HCT116 (cell line): ENCODE measurements around the gene CDH13. TPM values are rescaled to one million over a fixed set of nuclear protein-coding genes. Genes with fewer than 3 reads are reported as not detected.

Experiments used
- ATAC-seq: fragments of 200-7000 bp; cut with Tn5 transposase; 2 replicates; pipeline ENCODE4 v1.9.1; 2020; ENCODE audit warnings: mild to moderate bottlenecking, moderate library complexity
- BruUV-seq: library from RNA; stranded (reverse); fragments of 400-500 nt; replicated peaks from 2 replicates; lab custom pipeline; 2021; lab: Mats Ljungman, UMichigan
- CTCF ChIA-PET: fragments of 300-600 bp; sonication (Branson Sonifier 250); formaldehyde crosslinking; loops from one replicate; lab custom pipeline; 2021; ENCODE audit warnings: antibody characterized with exemption; lab: Charles Lee
- POLR2A ChIA-PET: fragments of 300-600, 350-600 bp; sonication (Branson Sonifier 250); formaldehyde crosslinking; loops from one replicate; lab custom pipeline; 2021; ENCODE audit warnings: antibody characterized with exemption; lab: Charles Lee
- RAD21 ChIA-PET, 2 experiments: fragments of 300-600 bp; sonication (Branson Sonifier 250); formaldehyde crosslinking; loops; one replicate each; lab custom pipeline; 2023; ENCODE audit warnings: low total read pairs in 2 of 2; ENCODE audit not compliant: uncharacterized antibody in 2 of 2, unreplicated experiment in 2 of 2, low non-redundant PET in 1 of 2; lab: Charles Lee
- DNase-seq: peaks from one replicate; pipeline ENCODE4 v3.0.0-alpha.2; 2010; ENCODE audit warnings: low read depth, low spot score
- H2AFZ ChIP-seq: fragments of 200-600 bp; shearing (Covaris generic), sonication (generic); 2 replicates; pipeline ENCODE4 v1.6.1; 2017; ENCODE audit warnings: low read depth, mixed run types, mixed read lengths, antibody characterized with exemption, low read length; ENCODE audit not compliant: poor library complexity, severe bottlenecking
- H3K27ac ChIP-seq: 2 replicates; pipeline ENCODE4 v1.5.1; 2012; ENCODE audit warnings: low read depth, low read length
- H3K27me3 ChIP-seq: fragments of 200-600 bp; sonication (generic); 2 replicates; pipeline ENCODE4 v1.6.1; 2016; ENCODE audit warnings: mixed run types, low read length, mixed read lengths; ENCODE audit not compliant: insufficient read depth
- H3K36me3 ChIP-seq, 2 experiments: fragments of 200-500 bp in 1 of 2; fragments of 200-600 bp in 1 of 2; sonication (Bioruptor generic) in 1 of 2; sonication (generic) in 1 of 2; 2 replicates each; pipeline versions ENCODE4 v1.5.1 to v1.6.1; 2014 to 2016; ENCODE audit warnings: low read length in 2 of 2, inconsistent platforms in 1 of 2, mixed read lengths in 1 of 2, mixed run types in 1 of 2; ENCODE audit not compliant: insufficient read depth in 2 of 2, control insufficient read depth in 1 of 2
- H3K4me1 ChIP-seq, 2 experiments: fragments of 200-600 bp in 1 of 2; sonication (generic) in 1 of 2; 2 replicates each; pipeline versions ENCODE4 v1.5.1 to v1.6.1; 2012 to 2017; ENCODE audit warnings: low read length in 2 of 2, inconsistent platforms in 1 of 2, mild to moderate bottlenecking in 1 of 2, mixed read lengths in 1 of 2, mixed run types in 1 of 2, moderate library complexity in 1 of 2; ENCODE audit not compliant: insufficient read depth in 2 of 2, control insufficient read depth in 1 of 2
- H3K4me2 ChIP-seq: fragments of 200-600 bp; sonication (generic); 2 replicates; pipeline ENCODE4 v1.6.1; 2017; ENCODE audit warnings: mixed run types, low read length, mixed read lengths
- H3K4me3 ChIP-seq, 2 experiments: fragments of 200-600 bp in 1 of 2; sonication (generic) in 1 of 2; replicated peaks in 1 of 2; 2 replicates each; pipeline ENCODE4 v1.5.1; 2011 to 2016; ENCODE audit warnings: low read length in 2 of 2, control low read depth in 1 of 2, low read depth in 1 of 2, mild to moderate bottlenecking in 1 of 2, mixed read lengths in 1 of 2, mixed run types in 1 of 2
- H3K79me2 ChIP-seq: fragments of 200-600 bp; sonication (generic); 2 replicates; pipeline ENCODE4 v1.6.1; 2017; ENCODE audit warnings: mild to moderate bottlenecking, mixed run types, low read length, moderate library complexity, mixed read lengths; ENCODE audit not compliant: insufficient read depth
- H3K9ac ChIP-seq: fragments of 200-600 bp; sonication (generic); 2 replicates; pipeline ENCODE4 v1.6.1; 2016; ENCODE audit warnings: low read length, mixed read lengths
- H3K9me2 ChIP-seq: fragments of 200-600 bp; sonication (generic), shearing (Covaris generic); 2 replicates; pipeline ENCODE4 v1.6.1; 2017; ENCODE audit warnings: mixed run types, mild to moderate bottlenecking, moderate library complexity; ENCODE audit not compliant: insufficient read depth
- H3K9me3 ChIP-seq, 2 experiments: fragments of 200-500 bp in 1 of 2; fragments of 200-600 bp in 1 of 2; sonication (Bioruptor generic) in 1 of 2; sonication (generic) in 1 of 2; 2 replicates each; pipeline ENCODE4 v1.6.1; 2014 to 2017; ENCODE audit warnings: low read length in 2 of 2, mixed read lengths in 2 of 2, inconsistent platforms in 1 of 2, low read depth in 1 of 2, mild to moderate bottlenecking in 1 of 2, mixed run types in 1 of 2, moderate library complexity in 1 of 2; ENCODE audit not compliant: control insufficient read depth in 1 of 2, insufficient read depth in 1 of 2
- H4K20me1 ChIP-seq: fragments of 200-600 bp; sonication (generic), shearing (Covaris generic); 2 replicates; pipeline ENCODE4 v1.6.1; 2017; ENCODE audit warnings: mixed run types, mild to moderate bottlenecking, moderate library complexity; ENCODE audit not compliant: insufficient read depth
- CEBPB ChIP-seq: IDR thresholded peaks from 2 replicates; pipeline ENCODE4 v1.6.1; 2012; ENCODE audit warnings: low read depth
- EZH2 ChIP-seq: fragments of 200-600 bp; sonication (generic); IDR thresholded peaks from 2 replicates; pipeline ENCODE4 v1.6.1; 2017; ENCODE audit warnings: antibody characterized with exemption, mixed run types
- EZH2phosphoT487 ChIP-seq: fragments of 200-600 bp; IDR thresholded peaks from 2 replicates; pipeline ENCODE4 v1.6.1; 2018; ENCODE audit warnings: antibody characterized with exemption, borderline replicate concordance
- POLR2AphosphoS5 ChIP-seq: IDR thresholded peaks from 2 replicates; pipeline ENCODE4 v1.6.1; 2011; ENCODE audit warnings: mild to moderate bottlenecking, low read depth, low read length, moderate library complexity
- RAD21 ChIP-seq: IDR thresholded peaks from 2 replicates; pipeline ENCODE4 v1.6.1; 2012; ENCODE audit warnings: low read depth, mild to moderate bottlenecking
- SIN3A ChIP-seq: IDR thresholded peaks from 2 replicates; pipeline ENCODE4 v1.6.1; 2012; ENCODE audit warnings: low read depth
- SP1 ChIP-seq: IDR thresholded peaks from 2 replicates; pipeline ENCODE4 v1.6.1; 2012; ENCODE audit warnings: low read depth
- YY1 ChIP-seq: IDR thresholded peaks from 2 replicates; pipeline ENCODE4 v1.6.1; 2011; ENCODE audit warnings: low read length, low read depth, moderate library complexity, mild to moderate bottlenecking; ENCODE audit not compliant: insufficient replicate concordance; ENCODE audit errors: extremely low read depth
- ZNF274 ChIP-seq: fragments of 200-500 bp; sonication (Bioruptor generic); IDR thresholded peaks from 2 replicates; pipeline ENCODE4 v1.6.1; 2014; ENCODE audit warnings: mild to moderate bottlenecking, low read depth, low read length, inconsistent platforms
- intact Hi-C: fragments of 100-400 bp; cut with micrococcal nuclease; formaldehyde crosslinking; loops from 2 replicates; pipeline ENCODE4 v1.10.0; 2022
- total RNA-seq: library from RNA; stranded (reverse); gene quantifications from one replicate; pipeline ENCODE4 v1.2.1, GENCODE V29; 2021; ENCODE audit not compliant: unreplicated experiment
- TF ChIP-seq, protein P1 (sequence below): IDR thresholded peaks from 2 replicates; pipeline ENCODE4 v1.6.1; 2011; ENCODE audit warnings: mild to moderate bottlenecking, low read length, moderate library complexity; ENCODE audit not compliant: insufficient replicate concordance; ENCODE audit errors: extremely low read depth
- TF ChIP-seq, protein P2 (sequence below): IDR thresholded peaks from 2 replicates; pipeline ENCODE4 v1.6.1; 2012

CDH13 gene
- total RNA-seq, 1 experiment from 2014 or later: not detected

DNA sequence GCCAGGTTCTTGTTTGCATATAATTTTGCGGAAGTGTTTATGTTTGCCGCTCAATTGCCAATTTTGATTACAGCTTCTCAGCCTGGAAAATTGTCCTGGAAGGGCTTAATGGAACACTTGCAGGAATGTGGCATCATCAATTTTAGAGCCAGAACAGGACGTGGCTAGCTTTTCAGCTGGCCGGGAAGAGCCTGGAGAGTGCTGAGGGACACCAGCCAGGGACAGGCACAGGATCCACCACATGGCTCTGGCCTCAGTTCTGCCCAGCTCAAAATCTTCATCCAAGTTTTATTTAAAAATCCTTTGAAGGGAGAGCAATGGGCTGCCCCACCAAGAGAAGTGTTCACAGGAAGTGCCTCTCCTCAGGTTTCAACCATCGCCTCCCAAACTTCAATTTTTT is 893.8 kb downstream of the CDH13 start:
- H3K9me2 ChIP-seq: no peaks in the 10 kb centered on the region
- ChIA-PET RAD21 (no interaction called here), CTCF (no interaction called here), POLR2A (no interaction called here)
- H3K4me1 ChIP-seq: no peaks in the 10 kb centered on the region
- no peak for TF ChIP-seq EZH2phosphoT487
- TF ChIP-seq RAD21: no peak
- no peak for TF ChIP-seq ZNF274
- TF ChIP-seq CEBPB: no peak
- TF ChIP-seq SIN3A: no peak
- TF ChIP-seq EZH2: no peak
- no peak for TF ChIP-seq SP1
- TF ChIP-seq, protein P1, sequence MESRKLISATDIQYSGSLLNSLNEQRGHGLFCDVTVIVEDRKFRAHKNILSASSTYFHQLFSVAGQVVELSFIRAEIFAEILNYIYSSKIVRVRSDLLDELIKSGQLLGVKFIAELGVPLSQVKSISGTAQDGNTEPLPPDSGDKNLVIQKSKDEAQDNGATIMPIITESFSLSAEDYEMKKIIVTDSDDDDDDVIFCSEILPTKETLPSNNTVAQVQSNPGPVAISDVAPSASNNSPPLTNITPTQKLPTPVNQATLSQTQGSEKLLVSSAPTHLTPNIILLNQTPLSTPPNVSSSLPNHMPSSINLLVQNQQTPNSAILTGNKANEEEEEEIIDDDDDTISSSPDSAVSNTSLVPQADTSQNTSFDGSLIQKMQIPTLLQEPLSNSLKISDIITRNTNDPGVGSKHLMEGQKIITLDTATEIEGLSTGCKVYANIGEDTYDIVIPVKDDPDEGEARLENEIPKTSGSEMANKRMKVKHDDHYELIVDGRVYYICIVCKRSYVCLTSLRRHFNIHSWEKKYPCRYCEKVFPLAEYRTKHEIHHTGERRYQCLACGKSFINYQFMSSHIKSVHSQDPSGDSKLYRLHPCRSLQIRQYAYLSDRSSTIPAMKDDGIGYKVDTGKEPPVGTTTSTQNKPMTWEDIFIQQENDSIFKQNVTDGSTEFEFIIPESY: no peak
- TF ChIP-seq YY1: no peak
- no peak for TF ChIP-seq POLR2AphosphoS5
- TF ChIP-seq, protein P2, sequence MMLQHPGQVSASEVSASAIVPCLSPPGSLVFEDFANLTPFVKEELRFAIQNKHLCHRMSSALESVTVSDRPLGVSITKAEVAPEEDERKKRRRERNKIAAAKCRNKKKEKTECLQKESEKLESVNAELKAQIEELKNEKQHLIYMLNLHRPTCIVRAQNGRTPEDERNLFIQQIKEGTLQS: no peak
- no peaks in the 10 kb centered on the region for H3K36me3 ChIP-seq
- no peak overlapping the region for H3K27ac ChIP-seq
- no peaks in the 10 kb centered on the region for H4K20me1 ChIP-seq
- H3K9me3 ChIP-seq: no peaks in the 10 kb centered on the region
- H3K79me2 ChIP-seq: no peaks in the 10 kb centered on the region
- no peak overlapping the region for H3K4me2 ChIP-seq
- peaks cover 11% of the 10 kb centered on the region; the same call in 1 of the 2 replicates for H3K27me3 ChIP-seq
- DNase-seq (no peak), ATAC-seq (no peak)
- H3K4me3 ChIP-seq: no peak overlapping the region
- BruUV-seq: no TSS peak
- intact Hi-C loops: no loop called here
- no peak overlapping the region for H3K9ac ChIP-seq
- H2AFZ ChIP-seq: no peak overlapping the region
